Thoracic aorta (tissue), 2 donors: Measurements from ENCODE around the gene PHAF1. TPM values are rescaled to one million over a fixed set of nuclear protein-coding genes. Genes with fewer than 3 reads are reported as not detected.
"Not testable (repeated sequence)": the region's sequence is repeated elsewhere in the genome, so short reads cannot be mapped to it uniquely, and the experiment has no call there.

Source experiments
- ATAC-seq: fragments of 150-250 bp; one replicate; pipeline ENCODE4 v1.8.0; 2017; ENCODE audit warnings: low read depth; ENCODE audit not compliant: insufficient number of reproducible peaks, low FRiP score
- DNase-seq: peaks from one replicate; pipeline ENCODE4 v3.0.0-alpha.2; 2020; ENCODE audit warnings: low spot score
- H3K27ac ChIP-seq, 2 donors: fragments of 200-600 bp; sonication (generic); 1 replicate in 1 of 2; 2 replicates in 1 of 2; pipeline ENCODE4 v1.5.1; 2016; ENCODE audit warnings: mild to moderate bottlenecking in 2 of 2, moderate library complexity in 2 of 2
- H3K27me3 ChIP-seq: fragments of 200-600 bp; sonication (generic); replicated peaks from 2 replicates; pipeline ENCODE4 v1.6.0; 2016; ENCODE audit warnings: mild to moderate bottlenecking; ENCODE audit not compliant: insufficient read depth
- H3K36me3 ChIP-seq: fragments of 200-600 bp; sonication (generic); one replicate; pipeline ENCODE4 v1.5.1; 2016
- H3K4me1 ChIP-seq, 2 donors: fragments of 200-600 bp; sonication (generic); 1 replicate in 1 of 2; 2 replicates in 1 of 2; pipeline versions ENCODE4 v1.5.1 to v1.6.0; 2016; ENCODE audit warnings: low read depth in 2 of 2, mild to moderate bottlenecking in 1 of 2; ENCODE audit not compliant: control insufficient read depth in 1 of 2
- H3K4me3 ChIP-seq: fragments of 200-600 bp; sonication (generic); 2 replicates; pipeline ENCODE4 v1.5.1; 2016; ENCODE audit warnings: mild to moderate bottlenecking
- H3K9me3 ChIP-seq: fragments of 200-600 bp; sonication (generic); 2 replicates; pipeline ENCODE4 v1.5.1; 2016
- total RNA-seq, 2 donors: library from RNA; depleted of rRNA; stranded (reverse); fragments of >200 nt; gene quantifications; one replicate each; pipeline versions ENCODE4 v1.1.0 to v1.2.3, GENCODE V29; 2016
- TF ChIP-seq, protein P1 (sequence below): fragments of 200-600 bp; sonication (generic); IDR thresholded peaks from one replicate; pipeline ENCODE4 v1.5.1; 2019; ENCODE audit warnings: antibody characterized with exemption

Gene PHAF1
- total RNA-seq, 2 donors from 2014 or later: 15.6 to 27.2 TPM

DNA sequence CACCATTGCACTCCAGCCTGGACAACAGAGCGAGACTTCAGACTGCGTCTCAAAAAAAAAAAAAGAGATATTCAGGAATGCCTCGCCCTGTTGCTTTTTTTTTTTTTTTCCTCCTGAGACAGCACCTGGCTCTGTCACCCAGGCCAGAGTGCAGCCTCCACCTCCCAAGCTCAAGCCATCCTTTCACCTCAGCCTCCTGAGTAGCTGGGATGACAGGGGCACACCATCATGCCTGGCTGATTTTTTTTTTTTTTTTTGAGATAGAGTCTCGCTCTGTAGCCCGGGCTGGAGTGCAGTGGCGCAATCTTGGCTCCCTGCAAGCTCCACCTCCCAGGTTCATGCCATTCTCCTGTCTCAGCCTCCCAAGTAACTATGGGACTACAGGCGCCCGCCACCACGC is 8.0 kb downstream of the PHAF1 start:
- ATAC-seq: no peak
- TF ChIP-seq, protein P1, sequence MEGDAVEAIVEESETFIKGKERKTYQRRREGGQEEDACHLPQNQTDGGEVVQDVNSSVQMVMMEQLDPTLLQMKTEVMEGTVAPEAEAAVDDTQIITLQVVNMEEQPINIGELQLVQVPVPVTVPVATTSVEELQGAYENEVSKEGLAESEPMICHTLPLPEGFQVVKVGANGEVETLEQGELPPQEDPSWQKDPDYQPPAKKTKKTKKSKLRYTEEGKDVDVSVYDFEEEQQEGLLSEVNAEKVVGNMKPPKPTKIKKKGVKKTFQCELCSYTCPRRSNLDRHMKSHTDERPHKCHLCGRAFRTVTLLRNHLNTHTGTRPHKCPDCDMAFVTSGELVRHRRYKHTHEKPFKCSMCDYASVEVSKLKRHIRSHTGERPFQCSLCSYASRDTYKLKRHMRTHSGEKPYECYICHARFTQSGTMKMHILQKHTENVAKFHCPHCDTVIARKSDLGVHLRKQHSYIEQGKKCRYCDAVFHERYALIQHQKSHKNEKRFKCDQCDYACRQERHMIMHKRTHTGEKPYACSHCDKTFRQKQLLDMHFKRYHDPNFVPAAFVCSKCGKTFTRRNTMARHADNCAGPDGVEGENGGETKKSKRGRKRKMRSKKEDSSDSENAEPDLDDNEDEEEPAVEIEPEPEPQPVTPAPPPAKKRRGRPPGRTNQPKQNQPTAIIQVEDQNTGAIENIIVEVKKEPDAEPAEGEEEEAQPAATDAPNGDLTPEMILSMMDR: no peak
- no peak for DNase-seq
- H3K27ac ChIP-seq: no peak overlapping the region
- H3K4me1 ChIP-seq: no peaks in the 10 kb centered on the region
- H3K27me3 ChIP-seq: no peaks in the 10 kb centered on the region
- no peaks in the 10 kb centered on the region for H3K9me3 ChIP-seq
- H3K36me3 ChIP-seq: peaks cover 6% of the 10 kb centered on the region
- H3K4me3 ChIP-seq: no peak overlapping the region

DNA sequence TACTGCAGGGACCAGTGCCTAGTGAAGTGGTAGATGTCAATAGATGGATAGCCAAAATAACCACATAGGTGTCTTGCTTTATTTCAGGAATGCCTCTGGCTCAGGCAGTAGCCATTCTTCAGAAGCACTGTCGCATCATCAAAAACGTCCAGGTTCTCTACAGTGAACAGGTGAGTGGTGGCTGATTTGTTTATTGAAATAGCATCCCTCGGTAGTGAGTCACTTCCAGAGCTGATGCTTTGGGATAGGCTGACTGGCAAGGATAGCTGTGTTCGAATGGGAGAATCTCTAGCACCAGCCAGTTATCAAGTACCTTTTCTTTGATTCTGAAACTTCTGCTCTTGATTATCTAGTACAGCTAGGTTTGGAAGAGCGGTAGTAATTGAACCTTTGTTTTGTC is 10.3 kb downstream of the PHAF1 start:
- no peaks in the 10 kb centered on the region for H3K27me3 ChIP-seq
- DNase-seq: no peak
- H3K36me3 ChIP-seq: peaks cover 16% of the 10 kb centered on the region
- H3K4me1 ChIP-seq: no peaks in the 10 kb centered on the region
- ATAC-seq: no peak
- no peaks in the 10 kb centered on the region for H3K9me3 ChIP-seq
- no peak overlapping the region for H3K4me3 ChIP-seq
- TF ChIP-seq, protein P1: no peak
- H3K27ac ChIP-seq: no peak overlapping the region

DNA sequence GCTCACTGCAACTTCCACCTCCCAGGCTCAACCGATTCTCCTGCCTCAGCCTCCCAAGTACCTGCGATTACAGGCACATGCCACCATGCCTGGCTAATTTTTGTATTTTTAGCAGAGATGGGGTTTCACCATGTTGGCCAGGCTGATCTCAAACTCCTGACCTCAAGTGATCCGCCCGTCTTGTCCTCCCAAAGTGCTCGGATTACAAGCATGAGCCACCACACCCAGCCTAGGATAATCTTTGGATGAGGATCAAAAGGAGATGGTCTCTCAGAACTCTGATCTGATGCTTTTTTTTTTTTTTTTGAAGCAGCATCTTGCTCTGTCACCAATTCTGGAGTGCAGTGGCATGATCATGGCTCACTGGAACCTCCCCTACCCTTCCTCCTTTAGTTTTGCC is 13.1 kb downstream of the PHAF1 start:
- ATAC-seq, H3K9me3 ChIP-seq, H3K27ac ChIP-seq, H3K27me3 ChIP-seq, H3K4me3 ChIP-seq, H3K4me1 ChIP-seq, DNase-seq: not testable (repeated sequence)
- H3K36me3 ChIP-seq: peaks cover 25% of the 10 kb centered on the region

DNA sequence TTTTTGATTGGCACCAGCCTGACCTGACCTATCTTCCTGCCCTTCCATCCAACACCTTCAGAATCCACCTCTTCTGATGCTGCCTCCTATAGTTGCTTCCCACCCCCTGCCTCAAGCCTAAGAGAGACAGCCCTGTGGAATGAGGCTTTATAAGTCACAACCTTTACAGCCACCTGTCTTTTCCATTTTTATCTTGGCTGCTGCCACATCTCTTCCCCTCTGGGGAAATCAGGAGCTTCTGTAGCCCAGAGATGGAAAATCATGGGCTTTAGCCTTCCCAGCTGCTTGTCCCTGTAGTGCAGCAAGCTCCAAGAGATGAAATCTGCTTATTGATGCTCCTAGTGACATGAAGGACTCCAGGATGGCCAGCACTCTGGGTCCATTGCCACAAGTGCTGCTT is 18.7 kb downstream of the PHAF1 start:
- TF ChIP-seq, protein P1: no peak
- Histone ChIP-seq H3K4me1 (no peaks in the 10 kb centered on the region), H3K27ac (no peak overlapping the region), H3K27me3 (no peaks in the 10 kb centered on the region), H3K4me3 (no peak overlapping the region), H3K9me3 (no peaks in the 10 kb centered on the region), H3K36me3 (peaks cover 49% of the 10 kb centered on the region)
- no peak for ATAC-seq
- DNase-seq: no peak

DNA sequence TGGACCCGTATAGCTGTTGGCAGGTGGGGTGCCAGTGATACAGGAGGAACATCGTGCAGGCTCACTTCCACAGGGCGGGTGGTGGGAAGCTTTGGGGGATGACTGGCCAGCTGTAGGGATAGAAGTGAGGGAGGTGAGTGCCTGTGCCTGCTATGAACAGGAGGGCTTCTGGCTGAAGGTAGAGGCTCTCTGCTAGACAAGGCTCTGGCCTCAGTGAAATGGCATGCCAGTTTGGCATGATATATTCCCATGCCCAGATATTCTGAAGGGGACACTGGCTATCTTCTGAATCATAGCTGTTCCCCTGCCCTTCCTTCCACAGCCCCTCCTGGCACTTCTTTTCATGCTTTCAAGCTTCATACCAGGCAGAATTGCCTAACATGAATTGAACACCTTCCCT is 19.1 kb downstream of the PHAF1 start:
- H3K9me3 ChIP-seq: no peaks in the 10 kb centered on the region
- H3K4me3 ChIP-seq: no peak overlapping the region
- H3K27me3 ChIP-seq: no peaks in the 10 kb centered on the region
- H3K27ac ChIP-seq: no peak overlapping the region
- no peaks in the 10 kb centered on the region for H3K4me1 ChIP-seq
- ATAC-seq (no peak), DNase-seq (no peak)
- H3K36me3 ChIP-seq: peaks cover 45% of the 10 kb centered on the region
- TF ChIP-seq, protein P1: no peak

DNA sequence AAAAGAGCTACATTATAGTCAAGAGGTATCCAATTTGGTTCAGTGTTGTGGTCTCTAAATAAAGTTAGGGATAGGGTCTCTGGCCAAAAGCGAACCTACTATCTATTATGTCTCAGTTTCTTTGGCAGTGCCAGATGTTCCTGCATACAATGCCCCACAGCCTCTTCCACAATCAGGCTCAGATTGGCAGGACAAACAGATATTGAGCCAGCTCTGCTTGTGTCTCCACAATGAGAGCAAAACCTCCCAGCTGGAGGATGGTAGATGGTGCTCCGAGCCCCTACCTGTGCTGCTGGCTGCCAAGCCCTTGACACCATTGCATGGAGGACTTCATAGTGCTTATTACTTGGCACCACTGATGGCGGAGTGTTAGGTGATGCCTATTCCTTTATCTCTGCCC is 19.7 kb downstream of the PHAF1 start:
- Histone ChIP-seq H3K4me1 (no peaks in the 10 kb centered on the region), H3K9me3 (no peaks in the 10 kb centered on the region), H3K27me3 (no peaks in the 10 kb centered on the region), H3K36me3 (peaks cover 51% of the 10 kb centered on the region), H3K4me3 (no peak overlapping the region), H3K27ac (no peak overlapping the region)
- DNase-seq (no peak), ATAC-seq (no peak)
- TF ChIP-seq, protein P1: no peak
